NCI-H526 (cell line): Measurements from ENCODE around the gene UQCR10.

Experiments used
- DNase-seq, 2 experiments: peaks; one replicate each; lab custom pipeline; 2025; lab: John Stamatoyannopoulos, UW

The UQCR10 gene

DNA sequence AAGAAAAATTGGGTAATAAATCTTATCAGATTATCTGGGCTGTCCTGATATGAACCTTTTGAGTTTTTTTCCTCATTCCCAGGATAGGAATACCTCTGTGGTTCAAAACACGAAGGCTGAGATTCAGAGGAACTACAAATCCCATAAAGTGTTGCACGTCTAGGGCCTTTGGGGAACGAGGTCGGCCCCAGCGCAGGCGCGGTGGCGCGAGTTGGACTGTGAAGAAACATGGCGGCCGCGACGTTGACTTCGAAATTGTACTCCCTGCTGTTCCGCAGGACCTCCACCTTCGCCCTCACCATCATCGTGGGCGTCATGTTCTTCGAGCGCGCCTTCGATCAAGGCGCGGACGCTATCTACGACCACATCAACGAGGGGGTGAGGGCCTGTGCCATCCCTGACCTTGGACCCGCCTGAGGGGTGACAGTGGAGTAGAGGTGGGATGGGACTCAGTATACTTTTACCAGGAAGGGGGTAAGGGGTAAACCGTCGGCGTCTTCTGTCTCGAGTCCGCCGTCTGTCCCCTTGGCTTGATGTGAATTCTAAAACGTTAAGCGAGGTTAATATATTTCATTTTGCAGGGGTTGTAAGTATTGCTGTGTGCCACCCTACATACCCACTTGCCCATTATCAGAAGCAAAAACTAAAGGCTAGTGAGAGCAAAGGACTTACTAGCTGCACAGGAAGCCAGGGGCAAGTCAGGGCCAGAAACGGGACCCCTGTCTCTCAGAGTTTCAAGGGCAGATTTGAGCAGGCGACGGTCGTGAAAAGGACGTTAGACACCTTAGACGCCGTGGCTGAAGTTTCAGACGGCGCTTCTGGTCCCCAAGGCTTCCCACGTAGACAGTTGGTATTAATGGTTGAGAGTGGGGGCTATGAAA is at the start of gene UQCR10:
Gene UQCR10, plus strand, starts transcription at position 199 of the 881 bp plus-strand sequence. Its CDS starts 30 bp downstream, at position 229.
- DNase-seq, result peak; percentile 77 to 88

DNA sequence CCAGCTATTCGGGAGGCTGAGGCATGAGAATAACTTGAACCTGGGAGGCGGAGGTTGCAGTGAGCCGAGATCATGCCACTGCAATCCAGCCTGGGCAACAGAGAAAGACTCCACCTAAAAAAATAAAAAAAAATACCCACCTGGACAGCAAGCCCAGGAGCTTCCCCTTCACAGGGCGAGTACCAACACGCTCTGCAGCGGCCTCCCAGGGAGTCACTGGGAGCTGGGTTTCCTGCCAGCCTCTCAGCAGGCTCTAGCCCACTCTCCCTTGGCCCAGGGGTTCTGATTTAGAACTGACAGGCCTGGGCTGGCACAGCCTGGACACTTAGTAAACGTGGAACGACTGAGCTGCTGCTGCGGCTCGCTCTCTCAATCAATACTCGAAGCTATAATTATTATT is 49.4 kb upstream of the UQCR10 start:
- peak in 1 of 2 experiments; percentile 41 for DNase-seq

DNA sequence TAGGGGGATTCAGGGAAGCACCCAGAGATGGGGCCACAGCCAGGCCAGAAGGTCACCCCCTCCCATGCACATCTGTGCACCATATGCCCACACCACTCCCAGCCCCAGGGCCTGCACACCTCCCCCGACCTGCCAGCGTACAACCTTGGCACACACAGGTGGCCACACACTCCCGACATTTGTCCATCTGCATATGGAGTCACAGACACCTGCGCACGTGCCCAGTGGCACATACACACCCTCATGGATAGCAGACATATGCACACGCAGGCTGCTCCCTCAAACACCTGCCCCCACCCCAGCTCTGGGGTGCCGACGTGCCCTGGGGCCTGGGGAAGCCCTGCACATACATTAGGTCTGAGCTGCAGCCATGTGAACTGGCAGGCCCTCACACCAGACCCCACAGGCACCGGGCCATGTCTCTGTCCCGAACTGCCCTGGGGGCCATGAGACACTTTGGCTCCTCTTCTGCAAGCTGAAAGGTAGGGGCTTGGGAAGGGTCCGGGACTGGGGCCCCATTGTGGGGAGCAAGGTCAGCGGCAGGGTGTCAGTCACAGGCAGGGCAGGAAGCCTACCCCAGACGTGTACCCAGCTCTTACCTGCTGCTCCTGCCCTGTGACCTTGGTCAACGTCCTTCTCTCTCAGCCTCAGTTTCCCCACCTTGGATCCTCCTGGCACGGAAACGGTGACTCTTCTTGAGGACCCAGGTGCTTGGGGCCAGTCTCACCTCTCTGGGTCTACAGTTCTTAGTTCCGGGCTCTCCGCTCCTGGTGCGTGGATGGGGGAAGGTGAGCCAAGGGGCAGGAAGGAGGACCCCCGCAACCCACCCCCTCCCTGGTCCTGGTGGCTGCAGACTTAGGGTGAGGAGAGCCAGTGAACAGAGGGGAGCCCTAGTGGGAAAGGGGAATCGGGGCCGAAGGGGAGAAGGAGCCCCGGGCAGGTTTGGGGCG is 47.9 kb upstream of the UQCR10 start:
- no peak for DNase-seq

DNA sequence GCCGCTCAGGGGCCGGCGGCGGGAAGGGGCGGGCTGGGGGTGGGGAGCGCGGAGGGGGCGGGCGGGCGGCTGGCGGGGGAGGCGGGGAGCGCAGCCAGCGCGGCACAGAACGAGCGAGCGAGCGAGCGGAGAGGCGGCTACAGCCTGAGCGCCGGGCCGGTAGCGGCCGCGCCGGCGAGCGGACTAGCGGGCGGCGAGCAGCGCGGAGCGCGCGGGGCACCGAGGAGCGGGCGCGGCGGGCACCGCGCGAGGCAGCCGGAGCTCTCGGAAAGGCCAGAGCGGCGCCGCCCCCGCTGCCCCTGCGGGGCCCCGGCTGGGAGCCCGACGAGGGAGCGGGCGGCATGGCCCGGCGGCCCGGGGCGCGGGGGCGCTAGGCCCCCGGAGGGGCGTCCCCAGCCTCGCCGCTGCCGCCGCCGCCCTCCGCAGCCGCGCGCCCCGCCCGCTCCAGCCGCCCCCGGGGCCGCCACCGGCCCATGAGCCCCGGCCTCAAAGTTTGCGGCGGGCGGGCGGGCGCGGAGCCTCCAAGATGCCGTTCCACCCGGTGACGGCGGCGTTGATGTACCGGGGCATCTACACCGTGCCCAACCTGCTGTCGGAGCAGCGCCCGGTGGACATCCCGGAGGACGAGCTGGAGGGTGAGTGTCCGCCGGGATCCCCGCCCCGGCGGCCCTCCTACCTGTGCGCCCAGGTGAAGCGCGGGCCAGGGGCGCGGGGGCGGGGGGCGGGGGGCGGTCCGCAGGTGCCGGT is 47.1 kb upstream of the UQCR10 start, which contains the start of gene CABP7:
Gene CABP7, plus strand, starts transcription at position 105 of the 747 bp plus-strand sequence. Its CDS starts 422 bp downstream, at position 527.
- peak in 1 of 2 experiments; percentile 32 for DNase-seq

DNA sequence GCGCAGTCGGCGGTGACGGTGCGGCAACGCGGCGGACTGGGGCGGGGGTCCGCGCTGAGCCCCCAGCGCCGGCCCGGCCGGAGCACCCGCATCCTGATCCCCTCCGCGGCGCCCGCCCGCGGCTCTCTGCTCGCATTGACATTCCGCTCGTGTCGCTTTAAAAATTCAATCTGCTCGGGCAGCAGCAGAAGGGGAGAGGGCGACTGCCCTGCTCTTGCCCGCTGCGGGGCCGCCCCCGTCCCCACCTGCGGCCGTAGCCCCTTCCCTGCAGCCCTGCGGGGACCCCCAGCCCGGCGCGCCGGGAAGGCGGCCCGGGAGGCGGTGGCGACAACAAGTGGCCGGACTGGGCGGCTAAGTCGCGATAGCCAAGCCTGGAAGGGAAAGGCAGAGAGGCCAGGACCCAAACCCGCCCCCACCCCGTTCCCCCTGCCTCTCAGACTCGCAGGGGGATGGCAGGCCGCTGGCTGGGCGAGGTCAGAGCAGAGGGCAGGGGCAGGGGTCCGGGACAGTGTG is 46.3 kb upstream of the UQCR10 start:
- DNase-seq, result no peak

DNA sequence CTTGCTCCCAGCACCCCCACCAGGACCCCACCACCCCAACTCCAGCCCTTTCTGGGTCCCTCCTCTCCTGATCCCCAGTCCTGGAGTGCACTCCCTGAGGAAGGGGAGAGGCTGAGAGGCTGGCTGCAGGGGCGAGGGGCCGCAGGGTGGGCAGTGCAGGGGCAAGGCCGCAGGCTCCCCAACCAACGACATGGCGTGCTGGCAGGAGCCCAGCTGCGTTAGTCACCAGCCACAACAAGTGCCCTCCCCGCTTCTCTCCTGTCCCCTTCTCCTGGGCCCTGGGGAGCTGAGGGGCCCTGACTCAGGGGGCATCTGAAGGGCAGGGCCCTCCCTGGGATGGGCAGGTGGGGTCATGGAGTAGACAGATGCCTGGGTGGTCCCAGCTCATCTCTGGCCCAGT is 45.0 kb upstream of the UQCR10 start:
- DNase-seq, result no peak

DNA sequence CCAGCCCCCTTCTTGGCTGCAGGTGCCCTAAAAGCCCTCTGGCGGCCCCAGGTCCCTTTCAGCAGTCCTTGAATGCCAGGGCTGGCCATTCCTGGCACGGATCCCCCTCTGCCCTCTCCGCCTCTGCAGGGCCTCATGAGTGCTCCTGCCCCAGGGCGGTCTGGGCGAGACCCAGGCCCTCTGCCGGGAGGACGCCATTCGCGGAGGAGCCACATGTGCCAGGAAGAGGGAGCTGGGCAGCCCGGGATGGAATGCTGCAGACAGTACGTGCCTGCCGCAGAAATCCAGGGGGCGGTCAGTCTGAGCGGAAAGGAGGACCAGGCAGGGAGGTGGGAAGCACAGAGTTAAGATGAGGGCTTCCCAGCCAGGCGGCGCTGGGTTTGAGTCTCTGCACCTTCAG is 44.6 kb upstream of the UQCR10 start:
- DNase-seq, result no peak

DNA sequence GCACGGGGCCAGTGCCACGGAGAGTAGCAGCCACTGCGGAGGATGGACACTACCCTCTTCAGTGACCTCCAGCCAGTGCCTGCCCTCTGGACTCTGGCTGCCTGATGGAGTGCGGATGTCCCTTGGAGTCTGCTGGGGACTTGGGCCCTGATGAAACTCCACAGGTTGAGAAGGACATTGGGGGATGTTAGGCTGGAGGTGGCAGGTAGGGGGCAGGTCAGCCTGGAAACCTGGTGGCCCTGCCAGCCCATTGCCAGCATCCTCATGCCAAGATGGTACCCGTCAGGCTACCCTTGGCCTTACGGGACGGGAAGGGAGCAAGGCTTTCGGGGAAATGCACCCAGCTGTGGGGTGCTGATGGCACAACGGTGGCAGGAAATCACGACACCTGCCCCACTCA is 43.4 kb upstream of the UQCR10 start:
- DNase-seq, result no peak

DNA sequence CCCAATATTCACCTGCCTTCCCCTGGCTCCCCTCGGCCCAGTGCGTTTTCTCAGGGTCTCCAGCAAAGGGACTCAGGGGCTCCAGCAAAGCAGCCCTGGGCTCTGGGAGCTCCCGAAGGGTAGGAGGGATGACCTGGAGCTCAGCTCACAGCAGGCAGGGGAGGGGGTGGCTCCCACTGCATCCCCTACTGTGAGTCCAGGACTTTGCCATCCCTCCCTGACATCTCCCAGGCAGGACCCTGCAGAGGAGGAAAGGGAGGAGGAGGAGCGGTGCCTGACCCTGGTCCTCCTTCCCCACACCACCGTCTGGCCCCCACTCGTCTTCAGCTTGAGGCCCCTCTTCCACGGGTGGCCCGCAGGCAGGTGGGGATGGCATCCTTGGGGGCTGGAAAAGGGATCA is 42.3 kb upstream of the UQCR10 start:
- no peak for DNase-seq

DNA sequence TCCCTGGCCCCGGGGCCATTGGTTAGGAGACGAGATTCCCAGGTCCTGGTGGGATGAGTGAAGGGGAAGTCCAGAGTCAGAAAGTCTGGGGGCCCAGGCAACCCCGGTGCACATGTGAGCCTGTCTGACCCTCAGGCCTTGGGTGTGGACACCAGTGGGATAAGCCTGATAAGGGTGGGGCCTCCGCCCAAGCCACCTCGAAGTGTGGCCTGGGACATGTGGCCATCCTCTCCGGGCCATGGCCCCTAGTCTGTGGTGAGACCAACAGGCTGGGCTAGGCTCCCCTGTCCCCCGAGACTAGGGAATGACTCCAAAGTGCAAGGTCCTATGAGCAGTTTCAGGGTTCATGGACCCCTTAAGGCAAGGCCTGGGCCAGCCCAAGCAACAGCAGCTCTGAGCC is 41.1 kb upstream of the UQCR10 start:
- DNase-seq, result no peak

DNA sequence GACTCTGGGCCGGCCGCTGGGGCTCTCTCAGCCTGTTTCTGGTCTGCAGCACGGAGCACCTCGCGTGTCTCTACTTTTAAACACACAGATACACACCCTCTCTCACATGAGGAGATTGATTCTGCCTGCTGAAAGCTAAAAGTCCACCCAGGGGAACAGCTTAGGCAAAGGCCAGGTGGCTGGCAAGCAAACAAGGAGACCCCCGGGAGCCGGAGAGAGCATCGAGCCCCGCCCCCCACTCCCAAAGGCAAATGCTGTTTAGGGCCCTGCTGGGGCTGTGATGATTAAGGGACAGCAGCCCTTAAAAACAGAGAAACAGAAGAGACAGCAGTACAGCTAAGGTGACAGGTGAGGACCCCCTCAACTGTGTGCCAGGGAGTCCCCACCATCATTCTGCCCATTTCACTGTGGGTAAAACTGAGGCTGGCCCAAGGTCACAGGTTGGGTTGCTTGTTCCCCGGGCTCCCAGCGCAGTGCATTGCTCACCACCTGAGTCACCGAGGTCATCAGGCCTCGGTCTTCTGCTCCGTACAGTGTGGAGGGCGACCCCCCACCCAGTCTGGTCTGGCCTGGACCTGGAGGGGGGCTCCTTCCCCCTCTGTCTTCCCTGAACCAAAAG is 40.5 kb upstream of the UQCR10 start:
- DNase-seq, result no peak

DNA sequence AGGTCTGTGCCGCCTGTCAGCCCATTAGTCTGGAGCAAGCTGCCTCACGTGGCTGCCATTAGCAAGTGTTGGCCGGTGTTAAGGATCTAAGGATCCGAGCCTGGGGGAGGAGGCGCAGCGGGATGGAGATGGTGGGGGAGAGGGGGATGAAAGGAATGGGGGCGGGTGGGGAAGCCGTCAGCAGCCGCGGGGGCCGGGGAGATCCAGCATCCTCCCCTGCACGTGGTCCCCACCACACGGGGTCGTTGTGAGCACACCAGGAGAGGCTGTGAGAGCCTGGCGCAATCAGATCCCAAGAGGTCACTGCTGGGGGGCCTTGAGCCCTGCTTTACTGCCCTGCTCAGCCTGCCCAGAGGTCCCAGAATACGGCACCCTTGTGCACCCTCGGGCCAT is 40.0 kb upstream of the UQCR10 start:
- peak in 1 of 2 experiments; percentile 18 for DNase-seq

DNA sequence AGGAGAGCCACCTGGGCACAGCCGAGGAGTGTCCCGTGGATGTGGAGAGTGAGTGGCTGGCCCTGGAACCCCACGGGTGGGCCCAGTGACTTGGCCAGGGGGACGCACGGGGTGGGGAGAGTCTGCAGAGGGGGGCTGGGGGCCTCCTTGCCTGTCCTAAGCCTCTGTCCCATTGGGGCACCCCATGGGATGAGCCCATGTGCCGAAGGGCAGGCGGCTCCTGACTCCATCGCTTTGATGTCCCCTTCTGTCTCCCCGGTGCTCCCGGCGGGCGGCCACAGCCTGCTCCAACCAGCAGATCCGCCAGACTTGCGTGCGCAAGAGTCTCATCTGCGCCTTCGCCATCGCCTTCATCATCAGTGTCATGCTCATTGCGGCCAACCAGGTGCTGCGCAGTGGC is 38.0 kb upstream of the UQCR10 start:
- no peak for DNase-seq

DNA sequence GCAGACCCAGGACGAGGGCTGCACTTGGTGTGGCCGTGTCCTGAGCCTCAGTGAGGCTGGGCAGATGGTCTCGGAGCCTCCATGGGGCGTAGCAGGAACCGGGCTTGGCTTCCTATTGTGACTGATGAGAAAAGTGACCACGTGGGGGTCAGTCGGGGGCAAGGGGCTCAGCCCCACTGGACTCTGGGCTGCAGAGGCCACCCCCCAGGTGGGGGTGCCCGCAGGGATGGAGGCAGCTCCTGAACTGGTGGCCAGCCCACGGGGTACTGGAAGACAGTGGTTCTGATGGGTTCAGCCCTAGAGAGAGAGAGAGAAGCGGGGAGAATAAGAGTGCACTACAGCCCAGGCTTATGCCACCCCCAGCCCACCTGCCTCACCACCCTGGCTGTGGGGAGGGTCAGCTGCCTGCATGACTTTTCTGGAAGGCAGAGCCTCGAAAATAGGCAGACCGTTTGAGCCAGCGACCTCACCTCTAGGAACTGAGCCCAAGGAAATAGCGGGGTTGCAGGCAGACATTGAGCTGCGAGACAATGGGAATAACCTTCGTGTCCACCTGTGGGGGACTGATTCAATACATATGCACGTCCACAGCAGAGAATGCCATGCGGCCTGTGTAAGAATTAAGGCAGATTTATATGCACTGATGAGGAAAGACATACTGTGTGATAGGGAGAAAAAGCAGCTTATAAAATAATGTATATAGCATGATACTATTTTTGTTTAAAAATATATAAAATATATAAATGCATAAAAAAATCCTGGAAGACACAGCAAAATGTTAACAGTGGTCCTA is 35.9 kb upstream of the UQCR10 start:
- DNase-seq, result no peak

DNA sequence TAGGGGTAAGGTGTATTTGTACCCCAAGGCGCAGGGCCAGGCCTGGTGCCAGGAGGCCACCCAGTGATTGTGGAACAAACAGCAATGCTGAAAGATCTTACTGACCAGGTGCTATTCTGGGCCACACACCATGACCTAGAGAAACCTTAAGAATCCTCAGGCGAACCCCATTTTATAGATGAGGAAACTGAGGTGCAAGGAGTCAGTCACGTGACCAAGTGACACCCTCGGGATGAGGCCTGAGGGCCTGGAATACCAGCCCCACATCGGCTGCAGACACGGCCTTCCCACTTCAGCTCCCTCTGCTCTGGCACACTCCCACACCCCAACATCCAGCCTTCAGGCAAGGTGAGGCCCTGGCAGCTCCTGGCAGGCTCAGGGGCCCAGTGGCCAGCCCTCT is 34.3 kb upstream of the UQCR10 start:
- DNase-seq, result no peak

DNA sequence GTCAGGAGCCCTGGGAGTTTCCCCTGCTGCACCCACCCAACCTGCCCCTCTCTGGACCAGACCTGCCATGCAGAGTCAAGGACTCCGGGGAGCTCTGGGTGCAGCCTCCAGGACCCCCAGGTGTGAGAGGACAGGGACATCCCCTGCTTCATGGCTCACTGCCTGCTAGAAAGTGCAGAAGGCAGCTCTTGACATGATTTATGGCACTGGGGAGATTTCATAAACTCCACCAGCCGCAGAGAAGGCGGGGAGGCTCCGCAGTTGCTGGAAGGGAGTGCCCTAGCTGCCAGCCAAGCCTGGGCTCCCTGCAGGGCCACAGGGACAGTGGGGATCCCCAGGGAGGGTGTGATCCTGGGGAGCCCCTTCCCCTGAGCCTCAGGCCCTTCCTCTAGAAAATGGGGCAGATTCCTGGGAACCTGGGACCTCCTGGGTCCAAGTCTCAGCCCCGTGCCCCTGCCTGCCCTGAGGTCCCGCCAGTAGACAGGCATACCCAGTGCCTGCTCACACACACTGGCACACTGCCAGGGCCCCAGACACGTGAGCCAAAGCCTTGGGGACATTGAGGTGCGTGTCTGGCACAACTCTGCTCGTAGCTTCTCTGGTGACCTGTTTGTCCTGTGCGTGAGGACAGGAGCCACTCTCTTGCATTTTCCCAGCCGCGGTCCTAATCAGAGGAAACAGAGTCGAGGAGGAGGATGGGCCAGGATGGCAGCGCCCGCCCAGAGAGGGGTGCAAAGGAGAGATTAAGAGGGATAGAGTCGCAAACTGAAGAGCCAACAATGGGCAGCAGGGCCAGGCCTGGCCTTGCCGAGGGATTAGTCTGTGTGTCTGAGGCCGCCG is 33.6 kb upstream of the UQCR10 start:
- peak in 1 of 2 experiments; percentile 31 for DNase-seq

DNA sequence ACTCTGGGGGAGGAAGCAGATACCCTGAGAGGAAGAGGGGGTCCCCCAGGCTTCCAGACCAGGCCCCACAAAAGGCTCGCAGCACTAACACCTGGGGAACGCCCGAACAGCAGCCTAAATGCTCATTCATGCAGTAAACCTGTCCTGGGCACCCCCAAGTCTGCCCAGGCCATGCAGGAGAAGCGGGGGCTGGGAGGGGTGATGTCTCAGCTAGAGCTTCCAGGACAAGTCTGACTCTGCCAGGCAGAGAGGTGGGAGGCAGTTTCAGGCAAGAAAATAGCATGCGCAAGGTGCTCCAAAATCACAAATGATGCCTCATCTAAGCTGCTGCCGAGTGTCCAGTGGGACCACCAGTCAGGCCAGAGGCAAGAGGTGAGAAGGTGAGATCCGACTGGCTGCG is 32.8 kb upstream of the UQCR10 start:
- DNase-seq, result no peak

DNA sequence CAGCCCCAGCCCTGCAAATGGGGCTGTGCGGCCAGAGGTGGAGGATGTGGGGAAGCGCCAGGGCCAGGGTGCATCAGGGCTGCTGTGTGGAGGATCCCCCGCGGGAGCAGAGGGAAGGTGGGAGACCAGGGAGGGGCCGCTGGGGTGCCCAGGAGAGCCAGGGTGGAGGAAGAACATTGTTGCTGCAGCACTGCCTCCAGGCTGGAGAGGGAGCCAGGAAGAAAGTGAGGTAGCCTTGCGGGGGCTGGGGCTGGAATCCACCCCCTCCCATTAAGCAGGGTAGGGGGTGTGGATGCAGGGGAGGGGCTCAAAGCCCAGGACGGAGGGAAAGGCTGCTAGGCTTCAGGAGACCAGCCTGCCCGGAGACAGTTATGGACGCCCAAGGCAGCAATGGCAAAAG is 32.3 kb upstream of the UQCR10 start:
- no peak for DNase-seq

DNA sequence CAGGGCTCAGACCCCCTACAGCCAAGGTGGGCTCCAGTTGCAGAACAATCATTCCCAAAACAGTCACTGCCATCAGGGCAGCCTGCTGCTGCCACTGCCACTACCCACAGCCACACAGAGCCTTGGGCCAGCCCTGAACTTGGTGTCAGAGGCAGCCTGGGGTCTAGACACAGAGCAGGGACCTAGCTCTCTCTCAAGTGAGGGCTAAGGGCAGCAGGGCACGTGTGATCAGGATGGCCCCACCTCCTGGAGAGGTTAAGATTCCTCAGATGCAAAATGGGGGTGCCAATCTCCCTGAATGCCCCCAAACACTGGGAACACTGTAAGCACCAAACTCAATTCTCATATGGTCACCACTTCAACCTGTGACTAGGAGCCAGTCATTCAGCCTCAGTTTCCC is 31.8 kb upstream of the UQCR10 start:
- no peak for DNase-seq
